Gastroesophageal sphincter (tissue), 4 donors: ENCODE measurements around the gene DHX38. TPM values are rescaled to one million over a fixed set of nuclear protein-coding genes. Genes with fewer than 3 reads are reported as not detected.
"Not testable (repeated sequence)": the region's sequence is repeated elsewhere in the genome, so short reads cannot be mapped to it uniquely, and the experiment has no call there.

Experiments
- ATAC-seq: fragments of 150-250 bp; one replicate; pipeline ENCODE4 v1.9.1; 2016; ENCODE audit warnings: mild to moderate bottlenecking, moderate library complexity
- H3K27ac ChIP-seq, 4 donors: fragments of 200-600 bp; sonication (generic) in 3 of 4; 1 replicate in 3 of 4; 2 replicates in 1 of 4; pipeline ENCODE4 v1.5.1; 2016 to 2019
- H3K27me3 ChIP-seq: fragments of 200-600 bp; sonication (generic); one replicate; pipeline ENCODE4 v1.5.1; 2019
- H3K36me3 ChIP-seq, 2 donors: fragments of 200-600 bp; sonication (generic); one replicate each; pipeline ENCODE4 v1.5.1; 2019; ENCODE audit warnings: control low read depth in 1 of 2
- H3K4me1 ChIP-seq, 3 donors: fragments of 200-600 bp; sonication (generic); 1 replicate in 2 of 3; 2 replicates in 1 of 3; pipeline ENCODE4 v1.5.1; 2016 to 2019; ENCODE audit warnings: control low read depth in 2 of 3
- H3K4me3 ChIP-seq, 2 donors: fragments of 200-600 bp; sonication (generic); one replicate each; pipeline ENCODE4 v1.5.1; 2019; ENCODE audit warnings: mild to moderate bottlenecking in 1 of 2, moderate library complexity in 1 of 2
- H3K9me3 ChIP-seq, 3 donors: fragments of 200-600 bp; sonication (generic); one replicate each; pipeline ENCODE4 v1.5.1; 2017 to 2019; ENCODE audit warnings: control low read depth in 2 of 3
- CTCF ChIP-seq, 4 experiments: fragments of 200-600 bp in 2 of 4; fragments of 450-650 bp in 2 of 4; sonication (generic) in 1 of 4; IDR thresholded peaks; one replicate each; pipeline ENCODE4 v1.5.1; 2017 to 2019; ENCODE audit warnings: antibody characterized with exemption in 4 of 4, mild to moderate bottlenecking in 2 of 4, moderate library complexity in 2 of 4
- EP300 ChIP-seq: sonication (generic); formaldehyde crosslinking; IDR thresholded peaks from one replicate; pipeline ENCODE4 v1.6.1; 2017; ENCODE audit warnings: antibody characterized with exemption, mild to moderate bottlenecking
- POLR2A ChIP-seq, 2 donors: fragments of 450-650 bp; IDR thresholded peaks; one replicate each; pipeline ENCODE4 v1.6.1; 2017; ENCODE audit warnings: antibody characterized with exemption in 2 of 2, mild to moderate bottlenecking in 2 of 2, moderate library complexity in 1 of 2
- POLR2AphosphoS5 ChIP-seq: sonication (generic); formaldehyde crosslinking; IDR thresholded peaks from one replicate; pipeline ENCODE4 v1.6.1; 2017; ENCODE audit warnings: antibody characterized with exemption
- WGBS, 2 donors: methylation state at CpG; one replicate each; pipeline ENCODE4 v1.1.5; 2018; ENCODE audit warnings: low coverage in 1 of 2; 5-methylcytosine and 5-hydroxymethylcytosine counted together
- total RNA-seq, 4 donors: library from RNA; depleted of rRNA; stranded (reverse); fragments of >200 nt; gene quantifications; one replicate each; pipeline ENCODE4 v1.1.0, GENCODE V29; 2016

DHX38 gene
- total RNA-seq, 4 donors from 2014 or later, result 32.8 to 73.8 (median 54.4) TPM

- 78 to 100% methylated on average over 2 of the region's 2 CpGs for WGBS, 2 donors
- Histone ChIP-seq H3K36me3 (peaks cover 0 to 6% of the 10 kb centered on the region in 2 donors), H3K4me1 (no peaks in the 10 kb centered on the region), H3K9me3 (peaks cover 0 to 4% (median 0%) of the 10 kb centered on the region in 3 donors), H3K4me3 (no peak overlapping the region), H3K27ac (no peak overlapping the region), H3K27me3 (no peaks in the 10 kb centered on the region)
- no peak for TF ChIP-seq EP300
- no peak for TF ChIP-seq CTCF (IDR thresholded peaks at IDR 0.05)
- no peak for TF ChIP-seq POLR2A (IDR thresholded peaks at IDR 0.05)
- no peak for TF ChIP-seq POLR2AphosphoS5
- ATAC-seq, result no peak
Measured at GRCh38 chr16:72051818-72052217, 41.8 kb upstream of the DHX38 start.

GRCh38 chr16:72054254-72054847 is 39.3 kb upstream of the DHX38 start, which contains the start of gene HP:
Gene HP, plus strand, starts transcription at chr16:72054505. Its CDS starts 148 bp downstream, at chr16:72054653.
- not testable (repeated sequence) for H3K9me3 ChIP-seq, H3K4me1 ChIP-seq, H3K27me3 ChIP-seq, H3K36me3 ChIP-seq, H3K4me3 ChIP-seq, H3K27ac ChIP-seq, ATAC-seq
- 73 to 100% methylated on average over 4 to 5 of the region's 5 CpGs for WGBS, 2 donors

- no peaks in the 10 kb centered on the region for H3K9me3 ChIP-seq
- no peaks in the 10 kb centered on the region for H3K4me1 ChIP-seq
- no peak overlapping the region for H3K4me3 ChIP-seq
- 65 to 100% methylated on average over 1 to 2 of the region's 4 CpGs for WGBS, 2 donors
- no peak for TF ChIP-seq CTCF (IDR thresholded peaks at IDR 0.05)
- no peak for TF ChIP-seq POLR2A (IDR thresholded peaks at IDR 0.05)
- H3K27ac ChIP-seq, result no peak overlapping the region
- ATAC-seq, result no peak
- H3K27me3 ChIP-seq, result no peaks in the 10 kb centered on the region
- no peaks in the 10 kb centered on the region for H3K36me3 ChIP-seq
Measured at GRCh38 chr16:72055911-72056310, 37.7 kb upstream of the DHX38 start.

GRCh38 chr16:72057313-72057712 is 36.3 kb upstream of the DHX38 start:
- no CpG with 5 or more reads among the region's 6 CpGs for WGBS, 2 donors
- H3K27ac ChIP-seq, H3K27me3 ChIP-seq, H3K9me3 ChIP-seq, H3K36me3 ChIP-seq, ATAC-seq, H3K4me3 ChIP-seq, H3K4me1 ChIP-seq: not testable (repeated sequence)

- H3K4me3 ChIP-seq, H3K36me3 ChIP-seq, H3K27me3 ChIP-seq, H3K9me3 ChIP-seq, ATAC-seq, H3K4me1 ChIP-seq, H3K27ac ChIP-seq: not testable (repeated sequence)
- 51 to 94% methylated on average over 2 to 3 of the region's 7 CpGs for WGBS, 2 donors
Measured at GRCh38 chr16:72059060-72059459, 34.6 kb upstream of the DHX38 start.

GRCh38 chr16:72060405-72060804 is 33.2 kb upstream of the DHX38 start:
- Histone ChIP-seq H3K27me3 (no peaks in the 10 kb centered on the region), H3K9me3 (no peaks in the 10 kb centered on the region), H3K4me1 (no peaks in the 10 kb centered on the region), H3K27ac (no peak overlapping the region), H3K36me3 (peaks cover 0 to 5% of the 10 kb centered on the region in 2 donors), H3K4me3 (no peak overlapping the region)
- WGBS, 2 donors, result 86% methylated on average over 1 of the region's 9 CpGs; no CpG with 5 or more reads in 1 of the 2 donors
- TF ChIP-seq CTCF (IDR thresholded peaks at IDR 0.05) (no peak), POLR2A (IDR thresholded peaks at IDR 0.05) (no peak), POLR2AphosphoS5 (no peak), EP300 (no peak)
- no peak for ATAC-seq
